ENCODE data around the gene FBXL20.
"Not testable (repeated sequence)": the region's sequence is repeated elsewhere in the genome, so short reads cannot be mapped to it uniquely, and the experiment has no call there.

Gene FBXL20

GRCh38 chr17:39380144-39380543 is 21.3 kb downstream of the FBXL20 start:
- DNase-seq = no peak

GRCh38 chr17:39376434-39376833 is 25.0 kb downstream of the FBXL20 start:
- DNase-seq = no peak

- DNase-seq = not testable (repeated sequence)
Measured at GRCh38 chr17:39367805-39368204, 33.6 kb downstream of the FBXL20 start.

- DNase-seq = no peak
Measured at GRCh38 chr17:39365872-39366271, 35.6 kb downstream of the FBXL20 start.

DNA sequence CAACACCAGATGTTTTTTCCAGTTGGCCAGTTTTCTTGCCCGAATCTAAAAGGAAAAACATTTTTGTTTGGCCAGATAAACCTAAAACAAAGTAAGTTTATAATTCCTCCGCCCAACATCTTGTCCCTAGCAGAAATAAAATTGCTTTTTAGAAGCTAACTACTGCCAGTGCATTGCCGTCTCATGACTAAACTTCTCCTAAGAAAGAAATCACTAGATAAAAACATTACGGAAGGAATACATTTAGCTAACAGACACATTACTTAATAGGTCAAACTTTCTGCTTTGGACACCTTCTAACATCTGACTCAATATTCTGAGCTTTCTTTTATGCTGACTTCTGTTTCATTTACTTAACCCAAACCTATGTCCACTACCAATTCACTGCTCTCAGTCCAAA is 36.2 kb downstream of the FBXL20 start:
- DNase-seq = no peak

GRCh38 chr17:39364236-39365025 is 37.0 kb downstream of the FBXL20 start:
- no peak for DNase-seq

DNA sequence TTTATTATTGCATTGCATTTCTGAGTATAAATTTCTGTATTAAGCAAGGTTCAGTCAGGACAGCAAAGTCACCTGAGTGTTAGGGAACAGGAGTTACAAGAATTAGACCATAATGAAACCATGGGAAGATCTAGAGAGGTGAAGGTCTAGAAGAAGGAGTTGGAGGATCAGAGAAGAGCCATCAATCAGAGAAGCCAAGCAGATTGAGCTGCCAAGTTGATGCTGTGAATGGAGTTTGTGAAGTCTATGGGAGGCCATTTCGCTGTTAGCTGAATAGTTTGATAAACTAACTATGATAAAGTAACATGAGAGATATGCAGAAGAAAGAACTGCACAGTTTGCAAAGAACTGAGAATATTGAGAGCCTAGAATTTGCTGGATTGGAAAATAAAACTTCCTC is 40.4 kb downstream of the FBXL20 start:
- no peak for DNase-seq

DNA sequence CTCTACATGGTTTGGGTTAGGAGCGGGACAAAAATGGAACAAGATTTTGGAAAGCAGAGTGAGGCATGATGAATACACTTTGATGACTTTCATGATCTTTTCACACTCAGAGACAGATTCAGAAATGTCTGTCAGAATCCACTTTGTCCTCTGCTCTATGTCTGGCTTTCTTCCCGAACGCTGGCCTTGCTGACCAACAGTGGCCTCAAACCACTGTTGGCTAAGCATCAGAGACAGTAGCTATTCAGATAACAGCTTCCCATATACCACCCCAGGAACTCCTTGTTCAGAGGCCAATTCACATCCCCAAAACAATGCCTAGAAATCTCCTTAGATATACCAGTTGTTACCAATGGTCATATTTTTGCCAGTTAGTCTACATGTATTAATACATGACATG is 40.9 kb downstream of the FBXL20 start:
- DNase-seq = no peak

GRCh38 chr17:39359994-39360393 is 41.4 kb downstream of the FBXL20 start:
- DNase-seq = no peak

GRCh38 chr17:39357986-39358385 is 43.4 kb downstream of the FBXL20 start:
- no peak for DNase-seq

- DNase-seq = no peak
Measured at GRCh38 chr17:39357488-39357887, 43.9 kb downstream of the FBXL20 start.

DNA sequence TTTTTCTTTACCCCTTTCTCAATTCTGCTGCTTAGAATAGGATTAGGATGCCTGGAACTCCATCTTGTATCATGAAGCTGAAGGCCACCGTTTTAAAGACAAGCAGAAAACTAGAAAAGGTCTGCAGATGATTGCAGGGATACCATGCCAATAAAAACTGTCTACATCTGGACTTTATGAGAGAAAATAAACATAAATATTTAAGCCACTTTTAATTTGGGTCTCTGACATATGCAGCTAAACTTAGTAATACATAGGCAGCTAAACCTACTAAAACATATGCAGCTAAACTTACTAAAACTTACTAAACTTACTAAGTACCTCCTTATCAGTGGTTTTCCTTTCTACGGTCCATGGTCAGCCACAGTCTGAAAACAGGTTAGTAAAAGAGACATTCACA is 48.4 kb downstream of the FBXL20 start:
- DNase-seq = no peak

DNA sequence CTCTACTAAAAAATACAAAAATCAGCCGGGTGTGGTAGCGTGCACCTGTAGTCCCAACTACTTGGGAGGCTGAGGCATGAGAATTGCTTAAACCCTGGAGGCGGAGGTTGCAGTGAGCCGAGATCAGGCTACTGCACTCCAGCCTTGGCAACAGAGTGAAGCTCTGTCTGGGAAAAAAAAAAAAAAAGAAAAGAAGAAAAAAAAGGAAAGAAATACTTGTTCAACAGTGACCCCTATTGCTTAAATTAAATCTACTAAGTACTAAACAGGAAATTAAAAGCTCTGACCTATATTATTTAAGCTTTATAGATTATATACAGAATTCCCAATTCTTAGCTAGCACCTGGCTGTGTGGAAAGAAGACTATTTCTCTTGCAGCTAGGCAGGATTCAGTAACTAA is 48.9 kb downstream of the FBXL20 start:
- no peak for DNase-seq

DNA sequence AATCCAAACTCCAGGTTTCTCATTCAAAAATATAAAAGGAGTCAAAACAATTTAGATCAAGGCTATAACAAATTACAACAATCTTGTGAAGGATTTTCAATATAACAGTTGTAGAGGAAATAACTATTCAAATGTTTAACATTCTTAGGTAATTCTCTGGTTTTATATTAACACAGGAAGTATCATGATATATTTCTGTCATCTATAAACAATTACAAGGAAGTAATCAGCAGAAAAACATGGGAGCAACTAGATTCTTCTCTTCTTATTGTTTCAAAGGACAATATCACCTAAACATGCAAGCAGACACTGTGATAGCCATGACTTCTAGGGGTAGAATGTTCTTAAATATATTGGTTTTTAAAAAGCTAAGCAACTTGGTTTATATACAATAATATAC is 49.9 kb downstream of the FBXL20 start:
- DNase-seq = no peak

DNA sequence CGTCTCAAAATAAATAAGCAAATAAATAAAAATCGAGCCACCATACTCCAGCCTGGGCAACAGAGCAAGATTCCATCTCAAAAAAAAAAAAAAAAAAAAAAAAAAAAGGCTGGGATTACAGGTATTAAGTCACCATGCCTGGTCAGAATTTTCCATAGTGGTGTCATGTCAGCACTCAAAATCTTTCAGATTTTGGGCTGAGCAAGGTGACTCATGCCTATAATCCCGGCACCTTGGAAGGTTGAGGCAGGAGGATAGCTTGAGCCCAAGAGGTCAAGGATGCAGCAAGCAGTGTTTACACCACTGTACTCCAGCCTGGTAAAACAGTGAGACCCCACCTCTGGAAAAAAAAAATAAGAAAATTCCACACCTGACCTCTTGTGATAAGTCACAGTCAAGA is 52.2 kb downstream of the FBXL20 start:
- DNase-seq = no peak

GRCh38 chr17:39346863-39347262 is 54.6 kb downstream of the FBXL20 start:
- DNase-seq = not testable (repeated sequence)

- DNase-seq = no peak
Measured at GRCh38 chr17:39341541-39341940, 59.9 kb downstream of the FBXL20 start.

GRCh38 chr17:39340731-39341130 is 60.7 kb downstream of the FBXL20 start:
- no peak for DNase-seq

DNA sequence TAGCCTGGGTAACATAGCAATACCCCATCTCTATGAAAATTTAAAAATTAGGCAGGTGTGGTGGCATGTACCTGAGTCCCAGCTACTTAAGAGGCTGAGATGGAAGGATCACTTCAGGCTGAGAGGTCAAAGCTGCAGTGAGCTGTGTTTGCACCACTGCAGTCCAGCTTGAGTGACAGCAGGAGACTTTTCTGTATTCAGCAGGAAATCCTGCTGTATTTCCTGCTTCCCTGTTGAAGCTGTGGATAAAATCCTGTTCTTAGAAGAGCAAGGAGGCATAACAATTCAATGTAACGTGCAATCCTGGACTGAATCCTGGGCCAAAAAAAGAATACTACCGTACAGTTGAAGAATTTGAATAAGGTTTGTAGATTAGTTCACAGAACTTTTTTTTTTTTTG is 62.2 kb downstream of the FBXL20 start:
- no peak for DNase-seq

DNA sequence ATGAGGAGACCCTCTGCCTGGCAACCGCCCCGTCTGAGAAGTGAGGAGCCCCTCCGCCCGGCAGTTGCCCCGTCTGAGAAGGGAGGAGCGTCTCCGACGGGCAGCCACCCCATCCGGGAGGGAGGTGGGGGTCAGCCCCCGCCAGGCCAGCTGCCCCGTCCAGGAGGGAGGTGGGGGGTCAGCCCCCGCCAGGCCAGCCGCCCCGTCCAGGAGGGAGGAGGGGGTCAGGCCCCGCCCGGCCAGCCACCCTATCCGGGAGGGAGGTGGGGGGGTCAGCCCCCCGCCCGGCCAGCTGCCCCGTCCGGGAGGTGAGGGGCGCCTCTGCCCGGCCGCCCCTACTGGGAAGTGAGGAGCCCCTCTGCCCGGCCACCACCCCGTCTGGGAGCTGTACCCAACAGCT is 63.8 kb downstream of the FBXL20 start:
- DNase-seq = not testable (repeated sequence)

GRCh38 chr17:39335704-39336223 is 65.7 kb downstream of the FBXL20 start:
- DNase-seq = no peak

DNA sequence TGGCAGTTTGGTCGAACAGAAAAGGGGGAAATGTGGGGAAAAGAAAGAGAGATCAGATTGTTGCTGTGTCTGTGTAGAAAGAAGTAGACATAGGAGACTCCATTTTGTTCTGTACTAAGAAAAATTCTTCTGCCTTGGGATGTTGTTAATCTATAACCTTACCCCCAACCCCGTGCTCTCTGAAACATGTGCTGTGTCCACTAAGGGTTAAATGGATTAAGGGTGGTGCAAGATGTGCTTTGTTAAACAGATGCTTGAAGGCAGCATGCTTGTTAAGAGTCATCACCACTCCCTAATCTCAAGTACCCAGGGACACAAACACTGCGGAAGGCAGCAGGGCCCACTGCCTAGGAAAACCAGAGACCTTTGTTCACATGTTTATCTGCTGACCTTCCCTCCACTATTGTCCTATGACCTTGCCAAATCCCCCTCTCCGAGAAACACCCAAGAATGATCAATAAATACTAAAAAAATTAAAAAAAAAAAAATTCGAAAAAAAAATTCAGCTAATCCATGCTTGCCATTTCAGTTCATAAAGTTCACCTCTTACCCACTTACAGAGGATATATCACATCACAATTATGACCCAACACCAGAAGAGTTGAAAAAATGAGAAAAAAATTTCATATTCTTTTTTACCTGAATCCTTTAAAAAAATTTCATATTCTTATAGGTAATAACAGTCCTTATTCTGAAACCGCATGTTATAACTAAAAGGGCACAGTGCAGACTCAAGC is 67.2 kb downstream of the FBXL20 start:
- not testable (repeated sequence) for DNase-seq

DNA sequence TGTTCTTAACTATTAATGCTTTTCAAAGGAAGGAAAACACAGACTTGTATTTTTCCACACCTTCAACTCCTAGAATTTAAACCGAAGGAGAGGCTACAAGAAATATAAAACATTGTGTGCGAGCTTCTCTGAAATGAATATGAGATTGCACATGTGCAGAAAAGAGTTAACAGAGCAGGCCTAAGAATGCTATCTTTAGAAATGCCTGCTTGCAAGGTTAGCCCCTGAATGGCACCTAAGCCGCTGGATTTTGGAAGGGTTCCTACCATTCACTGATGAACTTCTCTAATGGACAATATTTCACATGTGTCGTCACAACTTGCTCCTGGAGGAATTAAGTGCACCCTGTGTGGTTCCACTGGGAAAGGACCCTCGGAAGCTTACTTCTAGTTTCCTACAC is 69.3 kb downstream of the FBXL20 start:
- DNase-seq = no peak

- DNase-seq = no peak
Measured at GRCh38 chr17:39328815-39329214, 72.6 kb downstream of the FBXL20 start.
